GM23338 (cell line): ENCODE measurements around the gene NINJ2. TPM values are rescaled to one million over a fixed set of nuclear protein-coding genes. Genes with fewer than 3 reads are reported as not detected.

Source experiments
- ATAC-seq: fragments of 200-7000 bp; cut with Tn5 transposase; 3 replicates; pipeline ENCODE4 v1.9.1; 2020
- DNase-seq: peaks from one replicate; pipeline ENCODE4 v3.0.0-alpha.2; 2015; ENCODE audit warnings: low spot score
- H2AFZ ChIP-seq: fragments of 200-600 bp; sonication (generic); 2 replicates; pipeline ENCODE4 v1.8.0; 2016; ENCODE audit warnings: antibody characterized with exemption, mild to moderate bottlenecking, moderate library complexity
- H3F3A ChIP-seq: fragments of 200-600 bp; sonication (generic); replicated peaks from 2 replicates; pipeline ENCODE4 v1.8.0; 2017; ENCODE audit warnings: antibody characterized with exemption, mixed run types, low read depth
- H3K27ac ChIP-seq: fragments of 200-600 bp; sonication (generic); 2 replicates; pipeline ENCODE4 v1.6.1; 2016; ENCODE audit warnings: low read depth
- H3K27me3 ChIP-seq: fragments of 200-600 bp; sonication (generic); 2 replicates; pipeline ENCODE4 v1.8.0; 2016; ENCODE audit warnings: mild to moderate bottlenecking, mixed run types, moderate library complexity; ENCODE audit not compliant: insufficient read depth
- H3K36me3 ChIP-seq: fragments of 200-600 bp; sonication (generic); 2 replicates; pipeline ENCODE4 v1.8.0; 2016; ENCODE audit warnings: mild to moderate bottlenecking; ENCODE audit not compliant: insufficient read depth
- H3K4me1 ChIP-seq: fragments of 200-600 bp; sonication (generic); 2 replicates; pipeline ENCODE4 v1.8.0; 2016; ENCODE audit warnings: mild to moderate bottlenecking, moderate library complexity; ENCODE audit not compliant: insufficient read depth
- H3K4me2 ChIP-seq: fragments of 200-600 bp; sonication (generic); 2 replicates; pipeline ENCODE4 v1.7.1; 2017; ENCODE audit warnings: mixed run types
- H3K4me3 ChIP-seq: fragments of 200-600 bp; sonication (generic); 2 replicates; pipeline ENCODE4 v1.6.1; 2016; ENCODE audit warnings: mixed run types
- H3K79me2 ChIP-seq: fragments of 200-600 bp; sonication (generic); replicated peaks from 2 replicates; pipeline ENCODE4 v1.8.0; 2017; ENCODE audit warnings: mild to moderate bottlenecking; ENCODE audit not compliant: insufficient read depth
- H3K9me2 ChIP-seq: fragments of 200-600 bp; sonication (generic); 2 replicates; pipeline ENCODE4 v1.8.0; 2017; ENCODE audit not compliant: insufficient read depth
- H4K20me1 ChIP-seq: fragments of 200-600 bp; sonication (generic); replicated peaks from 2 replicates; pipeline ENCODE4 v1.8.0; 2017; ENCODE audit warnings: mild to moderate bottlenecking; ENCODE audit not compliant: insufficient read depth
- H3K27ac Mint-ChIP-seq: 2 replicates; pipeline ENCODE4 v1.8.0; 2020; ENCODE audit warnings: inconsistent platforms, mild to moderate bottlenecking, moderate library complexity, mixed read lengths
- H3K27me3 Mint-ChIP-seq: 3 replicates; pipeline ENCODE4 v1.8.0; 2022; ENCODE audit warnings: low read depth, mild to moderate bottlenecking, moderate library complexity, mixed read lengths, inconsistent platforms; ENCODE audit not compliant: insufficient read depth, poor library complexity
- H3K36me3 Mint-ChIP-seq: 3 replicates; pipeline ENCODE4 v1.8.0; 2021; ENCODE audit warnings: low read depth, mild to moderate bottlenecking, inconsistent platforms, moderate library complexity, mixed read lengths
- H3K4me1 Mint-ChIP-seq: 3 replicates; pipeline ENCODE4 v1.8.0; 2020; ENCODE audit warnings: mild to moderate bottlenecking, inconsistent platforms, mixed read lengths
- H3K4me3 Mint-ChIP-seq: 3 replicates; pipeline ENCODE4 v1.8.0; 2021; ENCODE audit warnings: moderate library complexity, mild to moderate bottlenecking, inconsistent platforms, mixed read lengths
- H3K9me3 Mint-ChIP-seq: 3 replicates; pipeline ENCODE4 v1.8.0; 2020; ENCODE audit warnings: moderate library complexity, mild to moderate bottlenecking, inconsistent platforms, mixed read lengths
- CREB1 ChIP-seq: fragments of 250-450 bp; sonication (Bioruptor Pico); IDR thresholded peaks from 2 replicates; pipeline ENCODE4 v1.5.0; 2020; ENCODE audit warnings: low read depth, mild to moderate bottlenecking, moderate library complexity
- CTCF ChIP-seq, 2 experiments: fragments of 200-600 bp in 1 of 2; sonication (generic) in 1 of 2; conservative IDR thresholded peaks; 2 replicates each; pipeline versions ENCODE4 v1.5.1 to v1.6.1; 2016 to 2017; ENCODE audit warnings: antibody characterized with exemption in 2 of 2, low read depth in 2 of 2, mild to moderate bottlenecking in 2 of 2, moderate library complexity in 1 of 2
- ETS1 ChIP-seq: IDR thresholded peaks from 2 replicates; pipeline ENCODE4 v1.6.1; 2016; ENCODE audit warnings: antibody characterized with exemption
- EZH2 ChIP-seq: fragments of 200-600 bp; sonication (generic); IDR thresholded peaks from one replicate; pipeline ENCODE4 v1.8.0; 2017; ENCODE audit warnings: antibody characterized with exemption, mild to moderate bottlenecking, low read depth; ENCODE audit not compliant: unreplicated experiment
- EZH2phosphoT487 ChIP-seq: fragments of 200-600 bp; sonication (generic); IDR thresholded peaks from one replicate; pipeline ENCODE4 v1.8.1; 2018; ENCODE audit warnings: antibody characterized with exemption; ENCODE audit not compliant: unreplicated experiment
- JUNB ChIP-seq: IDR thresholded peaks from one replicate; pipeline ENCODE4 v1.6.1; 2016; ENCODE audit warnings: antibody characterized with exemption; ENCODE audit not compliant: unreplicated experiment
- NANOG ChIP-seq: IDR thresholded peaks from 2 replicates; pipeline ENCODE4 v1.6.1; 2016; ENCODE audit warnings: antibody characterized with exemption, borderline replicate concordance
- POLR2AphosphoS5 ChIP-seq: IDR thresholded peaks from 2 replicates; pipeline ENCODE4 v1.6.1; 2016; ENCODE audit warnings: antibody characterized with exemption, low read depth
- REST ChIP-seq: IDR thresholded peaks from one replicate; pipeline ENCODE4 v1.6.1; 2018; ENCODE audit warnings: antibody characterized with exemption; ENCODE audit not compliant: unreplicated experiment
- STAT1 ChIP-seq: IDR thresholded peaks from one replicate; pipeline ENCODE4 v1.6.1; 2016; ENCODE audit warnings: antibody characterized with exemption; ENCODE audit not compliant: unreplicated experiment
- ZNF331 ChIP-seq: fragments of 250-450 bp; sonication (Bioruptor Pico); IDR thresholded peaks from 2 replicates; pipeline ENCODE4 v1.5.0; 2020; ENCODE audit warnings: low read depth, mild to moderate bottlenecking, moderate library complexity
- polyA plus RNA-seq: library from polyadenylated mRNA; unstranded; fragments of >200 nt; fragmentation: Nextera tagmentation; extraction: Ambion mirVana; gene quantifications from 2 replicates; pipeline ENCODE4 v1.2.1, GENCODE V29; 2016
- total RNA-seq: library from RNA; depleted of rRNA; stranded (reverse); fragments of >200 nt; shearing (Covaris generic); gene quantifications from 2 replicates; pipeline ENCODE4 v1.2.3, GENCODE V29; 2014

NINJ2 gene
- total and polyA plus RNA-seq, 2 experiments from 2014 or later, result 0.94 to 2.6 TPM

- H3K27me3 Mint-ChIP-seq, result peaks cover 24% of the 10 kb centered on the region
- Histone ChIP-seq H3K79me2 (no peaks in the 10 kb centered on the region), H3F3A (no peaks in the 10 kb centered on the region), H3K27ac (no peak overlapping the region), H3K9me2 (no peaks in the 10 kb centered on the region), H3K36me3 (no peaks in the 10 kb centered on the region), H3K27me3 (no peaks in the 10 kb centered on the region), H2AFZ (no peak overlapping the region), H3K4me2 (no peak overlapping the region), H3K4me3 (no peak overlapping the region), H4K20me1 (no peaks in the 10 kb centered on the region), H3K4me1 (no peaks in the 10 kb centered on the region)
- DNase-seq, result no peak
- H3K9me3 Mint-ChIP-seq, result no peaks in the 10 kb centered on the region
- no peak overlapping the region for H3K27ac Mint-ChIP-seq
- TF ChIP-seq CTCF (conservative IDR thresholded peaks at IDR 0.05; ENCODE audit: low read depth in 2 of 2) (no peak), EZH2 (no peak), REST (no peak), ETS1 (no peak), CREB1 (CRISPR knock-in tag) (no peak), JUNB (no peak), ZNF331 (no peak)
- H3K36me3 Mint-ChIP-seq, result no peaks in the 10 kb centered on the region; the same call in 2 of the 3 replicates
- H3K4me3 Mint-ChIP-seq, result no peak overlapping the region
- ATAC-seq, result no peak
- no peaks in the 10 kb centered on the region; the same call in 2 of the 3 replicates for H3K4me1 Mint-ChIP-seq
These were observed 99.9 kb downstream of the NINJ2 start for GRCh38 chr12:563250-563781.

GRCh38 chr12:562634-563033 is 100.6 kb downstream of the NINJ2 start:
- no peaks in the 10 kb centered on the region for H3K79me2 ChIP-seq
- H3F3A ChIP-seq, result no peaks in the 10 kb centered on the region
- no peak overlapping the region for H2AFZ ChIP-seq
- no peaks in the 10 kb centered on the region for H3K9me3 Mint-ChIP-seq
- H3K4me3 Mint-ChIP-seq, result no peak overlapping the region
- no peak overlapping the region for H3K4me3 ChIP-seq
- H3K4me1 ChIP-seq, result no peaks in the 10 kb centered on the region
- H3K36me3 ChIP-seq, result no peaks in the 10 kb centered on the region
- no peaks in the 10 kb centered on the region for H3K9me2 ChIP-seq
- no peak overlapping the region for H3K4me2 ChIP-seq
- H3K27ac ChIP-seq, result no peak overlapping the region
- H4K20me1 ChIP-seq, result no peaks in the 10 kb centered on the region
- DNase-seq (no peak), ATAC-seq (no peak)
- no peaks in the 10 kb centered on the region; the same call in 2 of the 3 replicates for H3K4me1 Mint-ChIP-seq
- no peaks in the 10 kb centered on the region for H3K27me3 ChIP-seq
- H3K27ac Mint-ChIP-seq, result no peak overlapping the region
- peaks cover 24% of the 10 kb centered on the region for H3K27me3 Mint-ChIP-seq
- no peaks in the 10 kb centered on the region; the same call in 2 of the 3 replicates for H3K36me3 Mint-ChIP-seq
- TF ChIP-seq CREB1 (CRISPR knock-in tag) (no peak), POLR2AphosphoS5 (no peak), ETS1 (no peak), EZH2 (no peak), STAT1 (no peak), EZH2phosphoT487 (no peak), NANOG (no peak)
